GM19240 (cell line): Measurements from ENCODE around the gene FRMD5.
"Not testable (repeated sequence)": the region's sequence is repeated elsewhere in the genome, so short reads cannot be mapped to it uniquely, and the experiment has no call there.

Source experiments
- DNase-seq: peaks from one replicate; pipeline ENCODE4 v3.0.0; 2011; ENCODE audit warnings: low spot score; ENCODE audit not compliant: insufficient read length

FRMD5 gene

DNA sequence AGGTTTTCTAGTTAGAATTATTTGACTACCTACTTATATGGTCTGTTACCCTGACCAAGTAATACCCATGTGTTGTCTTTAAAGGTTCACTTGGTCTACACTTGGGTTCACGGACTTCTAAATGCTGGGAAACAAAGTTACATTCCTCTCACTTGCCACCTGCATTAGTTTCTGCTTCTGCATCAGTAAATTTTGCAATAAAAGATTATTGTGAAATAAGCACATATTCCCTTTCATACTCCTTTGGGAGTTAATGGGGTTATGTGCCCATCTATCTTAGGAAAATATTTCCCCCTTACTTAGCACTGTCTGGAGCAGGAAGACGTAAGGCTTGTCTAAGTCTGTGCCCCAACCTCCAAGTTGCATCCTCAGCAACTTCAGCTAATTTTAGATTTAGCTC, 160.7 kb downstream of the FRMD5 start:
- no peak for DNase-seq

DNA sequence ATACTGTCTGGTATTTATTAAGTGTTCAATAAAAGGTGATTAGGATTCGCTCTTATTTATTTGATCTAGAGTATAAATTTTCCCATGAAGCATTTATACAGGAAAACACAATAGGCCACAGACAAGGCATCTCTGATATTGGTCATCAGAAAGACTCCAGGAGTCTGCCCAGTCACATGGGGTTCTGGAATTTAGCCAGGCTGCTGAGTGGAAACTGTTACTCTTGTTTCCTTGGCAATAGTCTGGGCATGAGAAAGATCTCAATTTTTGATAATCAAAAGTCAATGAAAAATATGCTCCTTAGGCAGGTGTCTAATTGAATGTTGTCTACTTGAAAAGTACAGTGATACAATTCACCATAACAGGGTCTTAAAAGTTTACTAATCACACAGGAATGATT, 161.2 kb downstream of the FRMD5 start:
- DNase-seq: no peak

DNA sequence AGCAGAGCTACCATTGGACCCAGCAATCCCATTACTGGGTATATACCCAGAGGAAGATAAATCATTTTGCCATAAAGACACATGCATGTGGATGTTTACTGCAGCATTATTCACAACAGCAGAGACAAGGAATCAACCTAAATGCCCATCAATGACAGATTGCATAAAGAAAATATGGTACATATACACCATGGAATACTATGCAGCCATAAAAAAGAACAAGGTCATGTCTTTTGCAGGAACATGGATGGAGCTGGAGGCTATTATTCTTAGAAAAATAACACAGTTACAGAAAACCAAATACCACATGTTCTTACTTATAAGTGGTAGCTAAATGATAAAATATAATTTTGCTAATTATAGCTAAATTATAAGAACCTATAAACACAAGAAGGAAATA, 162.3 kb downstream of the FRMD5 start:
- DNase-seq: not testable (repeated sequence)

DNA sequence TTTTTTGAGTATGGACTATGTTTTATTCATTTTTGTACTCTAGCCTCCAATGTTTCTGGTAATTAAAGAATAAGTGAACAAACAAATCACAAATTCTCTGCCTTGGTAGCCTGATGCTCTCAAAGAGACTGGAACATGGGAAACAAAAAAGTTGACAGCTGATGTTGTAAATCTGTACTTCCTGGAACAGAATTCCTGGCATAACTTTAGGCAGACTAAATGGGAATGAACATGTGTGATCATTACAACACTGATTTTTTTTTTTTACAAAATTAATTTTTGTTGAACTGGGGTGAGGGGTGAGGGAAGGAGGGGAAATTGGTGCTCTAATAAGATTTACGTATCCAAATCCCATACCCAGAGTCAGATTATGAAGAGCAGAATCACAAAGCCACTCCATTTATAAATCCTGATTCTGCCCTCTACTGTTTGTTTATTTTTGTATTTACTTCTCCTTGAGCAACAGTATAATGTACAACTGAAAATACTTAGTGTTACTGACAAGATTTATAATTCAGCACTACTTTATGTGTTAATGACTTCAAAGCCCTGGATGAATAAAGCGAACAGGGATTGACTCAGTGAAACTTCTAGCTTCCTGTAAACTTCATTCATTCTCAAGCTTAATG, 165.0 kb downstream of the FRMD5 start:
- no peak for DNase-seq

DNA sequence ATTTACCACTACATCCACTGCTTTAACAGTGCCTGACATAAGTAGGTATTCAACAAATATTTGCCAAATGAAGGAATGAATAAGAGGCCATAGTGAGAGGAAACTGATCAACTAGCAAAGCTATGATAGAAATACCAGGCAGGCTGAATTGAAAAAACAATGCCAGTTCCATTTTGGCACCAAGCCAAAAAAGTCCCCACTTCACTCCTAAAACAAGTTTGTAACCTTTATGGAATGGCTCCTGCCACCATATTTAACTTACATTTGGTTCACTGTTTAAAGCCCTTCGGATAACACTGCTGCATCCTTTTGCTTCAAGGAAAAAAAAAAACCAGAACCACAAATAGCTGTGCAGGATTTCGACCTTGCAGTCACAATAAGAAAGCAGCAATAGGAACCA, 166.1 kb downstream of the FRMD5 start:
- DNase-seq: no peak

DNA sequence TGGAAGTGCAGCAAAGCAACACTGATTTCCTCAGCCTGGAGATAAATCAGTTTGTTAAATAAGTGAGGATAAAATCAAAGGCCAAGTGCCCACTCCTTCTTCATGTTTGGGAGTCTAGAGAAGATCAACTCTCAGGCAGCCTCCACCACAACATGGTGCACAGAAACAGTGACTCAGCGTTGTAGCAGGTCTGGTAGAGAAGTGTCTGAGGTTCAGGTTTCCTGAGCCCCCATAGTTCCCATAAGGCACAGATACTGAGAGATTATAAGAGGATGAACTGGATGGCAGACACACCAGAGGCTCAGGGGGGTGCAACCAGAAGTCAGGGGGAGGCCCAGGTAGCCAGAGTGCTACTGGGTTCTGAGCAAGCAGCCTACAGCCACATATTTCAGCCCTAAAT, 166.7 kb downstream of the FRMD5 start:
- DNase-seq: no peak

DNA sequence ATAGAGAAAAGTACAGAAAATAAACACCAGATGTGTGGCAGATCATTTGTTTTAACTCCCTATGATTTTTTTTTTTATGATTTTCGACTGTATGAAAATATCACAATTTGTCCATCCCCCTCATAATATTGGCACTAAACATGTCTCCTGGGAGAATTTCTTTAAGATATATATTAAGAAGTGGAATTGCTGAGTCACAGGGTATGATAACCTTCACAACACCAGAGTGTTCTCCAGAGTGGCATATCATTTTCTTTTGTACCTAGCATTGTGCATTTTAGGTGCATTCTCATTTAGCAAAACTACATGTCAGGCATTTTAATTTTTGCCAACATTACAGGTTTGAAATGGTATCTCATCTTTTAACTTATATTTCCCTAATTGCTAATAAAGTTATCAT, 170.9 kb downstream of the FRMD5 start:
- no peak for DNase-seq

DNA sequence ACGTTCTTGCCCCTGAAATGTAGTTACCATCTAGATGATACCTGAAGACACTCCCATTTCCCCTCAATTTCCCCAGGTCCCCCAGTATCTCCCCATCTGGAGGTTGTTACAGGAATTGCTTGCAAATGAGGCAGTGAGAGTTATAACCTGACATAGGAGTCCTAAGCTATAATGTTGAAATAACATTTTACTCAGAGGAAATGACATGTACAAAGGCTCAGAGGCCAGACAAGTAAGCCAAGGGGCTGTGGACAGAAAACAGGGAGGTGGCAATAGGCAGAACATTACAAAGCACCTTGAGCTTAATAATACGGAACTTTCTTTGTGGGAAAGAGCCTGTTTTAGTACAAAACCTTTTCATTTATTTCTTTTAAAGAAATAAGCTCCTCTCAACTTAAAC, 171.9 kb downstream of the FRMD5 start:
- no peak for DNase-seq

DNA sequence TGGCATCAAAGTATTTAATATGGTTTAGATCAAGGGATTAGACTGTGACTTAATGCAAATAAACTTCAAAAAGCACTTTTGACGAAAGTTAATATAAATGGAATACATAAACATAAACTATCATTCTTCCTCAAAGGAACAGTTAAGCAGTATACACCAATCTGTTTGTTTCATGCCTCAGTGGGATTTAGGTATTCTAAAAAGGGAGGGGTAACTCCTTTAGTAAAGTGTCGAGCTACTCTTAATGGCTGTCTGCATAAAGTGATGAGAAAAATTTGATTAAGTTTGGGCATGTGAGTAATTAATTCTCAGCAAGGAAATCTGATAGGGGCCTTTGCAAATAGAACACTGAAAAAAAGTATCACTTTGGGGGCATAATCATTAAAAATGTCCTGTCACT, 176.9 kb downstream of the FRMD5 start:
- DNase-seq: no peak

DNA sequence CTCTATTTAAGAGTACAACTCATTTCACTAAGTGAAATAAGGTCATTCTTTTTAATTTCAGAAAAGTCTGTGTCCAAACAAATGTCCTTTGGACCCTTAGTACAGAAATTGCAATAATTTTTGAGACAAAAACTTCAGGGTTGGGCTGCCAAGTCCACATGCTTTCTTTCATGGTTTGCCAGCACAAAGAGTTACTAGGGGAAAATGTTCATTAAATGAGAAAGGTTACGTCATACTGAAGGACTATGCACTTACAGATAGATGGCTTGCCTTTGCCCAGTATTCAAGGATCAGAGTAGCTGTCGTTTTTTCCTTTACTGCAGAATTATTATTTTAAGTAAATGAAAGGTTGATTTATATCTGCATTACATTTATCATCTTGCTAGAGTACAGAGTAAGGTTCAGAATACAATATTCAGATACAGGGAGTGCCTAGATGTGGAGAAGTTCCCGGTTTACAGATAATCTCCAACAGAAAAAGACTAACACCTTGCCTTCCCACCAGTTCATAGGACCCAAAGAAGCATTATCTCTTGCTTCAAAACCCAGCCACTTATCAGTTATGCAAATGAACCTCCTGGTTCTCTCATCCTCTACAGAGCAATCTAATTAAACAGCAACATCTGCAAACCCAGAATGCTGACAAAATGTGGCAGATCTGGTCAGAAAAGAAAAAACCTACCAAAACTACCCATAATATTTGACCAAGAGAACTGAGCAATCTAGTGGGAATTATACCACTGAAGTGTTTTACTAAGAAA, 179.3 kb downstream of the FRMD5 start:
- DNase-seq: no peak

DNA sequence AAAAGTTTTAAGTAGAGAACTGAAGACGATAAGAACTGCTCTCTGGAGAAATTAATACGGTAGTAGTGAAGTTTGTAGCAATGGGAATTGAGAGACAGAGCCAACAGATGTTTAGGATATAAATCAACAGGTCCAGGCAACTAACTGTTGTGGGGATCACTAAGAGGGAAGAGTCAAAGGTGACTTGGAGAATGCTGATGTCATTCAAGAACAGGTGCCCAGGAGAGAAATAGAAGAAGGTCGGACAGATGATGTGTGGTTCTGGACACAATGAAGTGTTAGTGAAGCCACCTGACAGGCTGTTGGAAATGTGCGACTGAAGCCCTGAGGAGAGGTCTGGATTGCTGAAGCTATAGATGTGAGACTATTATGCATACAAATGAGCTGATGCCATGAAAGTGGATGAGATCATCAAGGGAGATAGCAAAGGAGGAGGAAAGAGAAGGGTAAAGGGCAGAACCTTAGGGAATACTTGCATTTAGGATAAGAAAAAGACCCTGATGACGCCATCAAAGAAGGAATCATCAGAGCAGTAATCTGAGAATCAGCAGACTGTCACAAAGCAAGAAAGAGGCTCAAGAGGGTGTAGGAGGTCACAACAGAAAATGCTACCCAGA, 183.7 kb downstream of the FRMD5 start:
- DNase-seq: no peak

DNA sequence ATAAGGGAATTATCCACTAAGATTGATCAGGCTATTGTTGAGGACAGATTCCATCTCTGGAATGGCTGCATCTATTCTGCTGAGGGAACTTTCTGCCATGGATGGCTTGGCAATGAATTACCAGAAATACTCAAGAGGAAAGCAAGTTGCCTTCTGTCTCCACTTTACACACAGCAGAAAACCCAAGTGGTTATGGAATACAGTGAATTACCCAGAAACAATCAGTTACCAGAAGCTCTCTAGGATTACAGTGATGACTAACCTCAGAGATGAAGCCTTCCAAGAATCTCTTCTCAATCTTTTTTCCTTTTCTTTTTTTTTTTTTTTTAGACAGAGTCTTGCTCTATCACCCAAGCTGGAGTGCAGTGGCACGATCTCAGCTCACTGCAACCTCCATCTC, 185.0 kb downstream of the FRMD5 start:
- no peak for DNase-seq

DNA sequence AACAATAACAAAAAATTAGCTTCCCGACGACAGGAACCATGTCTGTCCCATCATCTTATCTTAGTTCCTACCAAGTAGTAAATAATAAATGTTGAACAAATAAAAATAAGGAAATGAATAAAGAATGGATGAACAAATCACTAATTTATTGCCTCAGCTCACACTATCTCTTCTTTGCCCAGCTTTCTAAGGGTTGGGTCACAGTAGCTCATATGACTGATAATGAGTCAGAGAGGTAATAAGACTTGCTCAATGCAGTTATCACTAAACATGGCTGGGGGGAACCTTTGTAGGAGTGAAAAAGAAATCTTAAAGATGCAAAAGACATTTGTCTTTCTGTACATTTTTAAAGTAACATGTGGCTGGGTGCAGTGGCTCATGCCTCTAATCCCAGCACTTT, 186.0 kb downstream of the FRMD5 start:
- no peak for DNase-seq

DNA sequence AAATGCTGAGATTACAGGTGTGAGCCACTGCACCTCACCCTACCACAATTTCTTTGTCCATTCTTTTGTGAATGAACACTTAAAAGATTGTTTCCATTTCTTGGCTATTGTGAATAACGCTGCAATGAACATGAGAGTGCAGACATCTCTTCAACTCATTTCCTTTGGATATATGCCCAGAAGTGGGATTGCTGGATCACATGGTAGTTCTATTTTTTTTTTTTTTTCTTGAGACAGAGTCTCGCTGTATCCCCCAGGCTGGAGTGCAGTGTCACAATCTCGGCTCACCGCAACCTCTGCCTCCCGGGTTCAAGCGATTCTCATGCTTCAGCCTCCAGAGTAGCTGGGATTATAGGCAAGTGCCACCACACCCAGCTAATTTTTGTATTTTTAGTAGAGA, 194.8 kb downstream of the FRMD5 start:
- DNase-seq: not testable (repeated sequence)

DNA sequence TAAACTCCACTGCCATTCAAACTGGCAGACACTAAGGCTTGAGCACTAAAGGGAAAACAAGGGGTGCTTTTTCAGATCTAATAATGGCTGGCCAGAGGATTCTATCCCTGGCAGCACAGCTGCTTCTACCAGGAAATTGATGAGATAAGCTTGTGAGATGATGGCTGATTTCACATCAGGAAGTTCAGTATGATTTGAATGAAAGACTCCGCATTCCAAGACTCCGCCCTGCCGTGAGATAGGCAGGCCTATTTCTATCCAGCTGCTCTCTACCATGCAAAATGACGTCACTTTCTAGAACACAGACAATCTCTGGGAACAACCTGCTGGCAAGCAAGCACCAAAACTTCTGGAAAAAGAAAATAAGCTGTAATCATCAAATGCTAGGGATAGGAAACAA, 196.5 kb downstream of the FRMD5 start:
- no peak for DNase-seq

DNA sequence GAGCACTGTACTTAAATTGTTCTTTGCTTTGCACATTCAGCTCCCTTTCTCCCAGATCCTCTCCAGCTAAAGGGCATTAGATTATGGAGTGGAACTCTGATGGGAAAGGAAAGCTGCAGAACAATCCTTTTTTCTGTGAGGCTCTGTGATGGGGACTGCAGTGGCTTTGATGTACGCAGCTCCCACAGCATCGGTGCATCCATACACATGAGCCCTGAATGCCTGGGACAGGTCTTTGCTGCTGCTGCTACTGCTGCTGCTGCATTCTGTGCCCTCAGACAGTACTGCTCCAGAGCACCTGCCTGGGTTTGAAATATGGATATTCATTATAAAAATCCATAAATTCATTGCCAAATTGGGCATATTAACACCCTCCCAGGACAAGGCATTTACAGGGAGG, 203.9 kb downstream of the FRMD5 start:
- no peak for DNase-seq

DNA sequence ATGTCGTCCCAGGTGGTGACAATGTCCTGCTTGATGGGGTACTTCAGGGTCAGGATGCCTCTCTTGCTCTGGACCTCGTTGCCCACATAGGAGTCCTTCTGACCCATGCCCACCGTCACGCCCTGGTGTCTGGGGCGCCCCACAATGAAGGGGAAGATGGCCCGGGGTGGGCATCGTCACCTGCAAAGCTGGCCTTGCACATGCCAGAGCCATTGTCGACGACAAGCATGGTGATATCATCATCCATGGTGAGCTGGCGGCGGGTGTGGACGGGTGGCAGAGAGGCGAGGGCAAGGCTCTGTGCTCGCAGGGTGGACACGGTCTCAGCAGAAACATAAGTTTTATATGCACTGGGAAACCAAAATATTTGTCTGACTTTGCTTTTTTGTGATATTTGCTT, 205.1 kb downstream of the FRMD5 start:
- no peak for DNase-seq

DNA sequence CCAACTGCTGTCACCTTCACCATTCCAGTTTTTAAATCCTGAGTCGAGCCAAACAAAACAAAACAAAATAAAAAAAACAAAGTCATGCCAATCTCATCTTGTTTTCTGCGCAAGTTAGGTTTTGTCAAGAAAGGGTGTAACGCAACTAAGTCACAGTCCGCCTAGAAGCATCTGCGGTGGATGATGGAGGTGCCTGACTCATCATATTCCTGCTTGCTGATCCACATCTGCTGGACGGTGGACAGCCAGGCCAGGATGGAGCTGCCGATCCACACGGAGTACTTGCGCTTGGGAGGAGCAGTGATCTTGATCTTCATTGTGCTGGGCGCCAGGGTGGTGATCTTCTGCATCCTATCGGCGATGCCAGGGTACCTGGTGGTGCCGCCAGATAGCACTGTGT, 206.2 kb downstream of the FRMD5 start:
- DNase-seq: no peak

DNA sequence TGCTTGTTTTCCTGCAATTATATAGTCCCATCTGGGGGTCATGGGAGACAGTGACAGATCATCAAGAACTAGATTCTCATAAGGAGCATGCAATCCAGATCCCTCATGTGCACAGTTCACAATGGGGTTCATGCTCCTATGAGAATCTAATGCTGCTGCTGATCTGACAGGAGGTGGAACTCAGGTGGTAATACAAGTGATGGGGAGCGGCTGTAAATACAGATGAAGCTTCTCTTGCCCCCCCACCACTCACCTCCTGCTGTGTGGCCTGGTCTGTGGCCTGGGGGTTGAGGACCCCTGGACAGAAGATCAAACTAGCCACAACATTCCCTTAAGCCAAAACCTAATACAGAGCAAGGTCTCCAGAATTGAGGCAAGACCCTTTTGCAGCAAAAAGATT, 207.1 kb downstream of the FRMD5 start:
- DNase-seq: no peak

DNA sequence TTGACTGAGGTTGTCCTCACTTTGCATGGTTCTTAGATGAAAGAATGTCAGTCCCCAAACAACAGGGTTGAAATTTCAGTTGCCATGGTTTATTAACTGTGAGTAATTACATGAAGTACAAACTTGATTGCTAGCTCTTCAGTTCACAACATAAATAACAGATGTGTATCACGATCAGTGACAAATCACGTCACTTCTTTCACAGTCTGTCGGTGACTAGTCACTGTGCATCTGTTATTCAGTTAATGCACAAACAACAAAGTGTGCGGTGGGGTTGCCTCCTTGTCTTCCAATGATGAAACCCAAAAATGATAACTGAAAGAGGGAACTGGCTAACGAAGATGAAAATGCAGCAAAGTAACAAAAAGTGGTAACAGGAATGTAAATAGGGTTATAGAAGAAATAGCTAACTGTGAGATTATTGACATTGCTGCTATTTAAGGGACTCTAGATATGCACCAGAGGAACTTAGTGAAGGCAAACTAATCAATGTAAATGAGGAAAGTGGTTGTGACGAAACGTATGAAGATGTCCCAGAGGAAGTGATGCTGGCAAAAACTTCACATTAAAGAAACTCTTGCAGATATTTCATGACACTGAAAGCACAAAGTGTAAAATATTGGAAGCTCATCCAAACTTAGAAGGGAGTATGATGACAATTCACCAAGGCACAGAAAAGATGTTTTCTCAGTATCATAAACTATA, 208.9 kb downstream of the FRMD5 start:
- DNase-seq: no peak

DNA sequence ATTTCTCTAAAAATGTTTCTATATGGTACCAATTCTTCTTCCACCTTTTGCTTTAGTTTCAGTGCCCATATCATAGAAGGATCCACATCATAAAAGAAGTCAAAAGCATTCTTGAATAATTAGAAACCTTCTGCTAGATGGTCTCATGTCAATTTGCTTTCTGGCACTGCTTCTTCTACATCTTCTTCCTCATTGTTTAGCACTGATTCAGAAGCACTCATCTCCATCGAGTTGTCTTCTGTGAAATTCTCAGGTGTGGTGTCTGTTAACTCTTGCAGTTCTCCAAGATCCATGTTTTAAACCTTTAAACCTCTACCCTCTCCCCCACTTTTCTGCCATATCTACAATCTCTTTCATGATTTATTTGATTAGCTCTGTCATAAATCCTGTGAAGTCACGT, 213.5 kb downstream of the FRMD5 start:
- no peak for DNase-seq
